PFSK-1 (cell line): ENCODE data around the gene ABCF3.
A peak's percentile ranks its signal among the peaks of the same experiment; 100 is the strongest.

Source experiments
- FOXP2 ChIP-seq: optimal IDR thresholded peaks from 2 replicates; pipeline ENCODE3; 2011; ENCODE audit warnings: borderline replicate concordance, control low read depth, inconsistent platforms; ENCODE audit not compliant: insufficient read depth; ENCODE audit errors: extremely low read length, extremely low read depth
- POLR2AphosphoS5 ChIP-seq: IDR thresholded peaks from 2 replicates; pipeline ENCODE4 v1.6.1; 2012; ENCODE audit warnings: low read depth, mild to moderate bottlenecking, control low read depth, low read length, moderate library complexity
- REST ChIP-seq, 2 experiments: IDR thresholded peaks; 2 replicates each; pipeline versions ENCODE4 v1.6.1 to v1.8.0; 2011 to 2012; ENCODE audit warnings: low read depth in 2 of 2, low read length in 2 of 2, control low read depth in 1 of 2, inconsistent platforms in 1 of 2, mild to moderate bottlenecking in 1 of 2, moderate library complexity in 1 of 2; ENCODE audit not compliant: insufficient read depth in 1 of 2
- SIN3A ChIP-seq: IDR thresholded peaks from 2 replicates; pipeline ENCODE4 v1.6.1; 2012; ENCODE audit warnings: mild to moderate bottlenecking, low read length, moderate library complexity, borderline replicate concordance; ENCODE audit not compliant: insufficient read depth
- TAF1 ChIP-seq: IDR thresholded peaks from 2 replicates; pipeline ENCODE4 v1.6.1; 2012; ENCODE audit warnings: low read length, control low read depth, borderline replicate concordance; ENCODE audit not compliant: insufficient read depth

ABCF3 gene

GRCh38 chr3:184239221-184239620, 53.2 kb downstream of the ABCF3 start:
- no peak for TF ChIP-seq REST (IDR thresholded peaks at IDR 0.05; ENCODE audit: insufficient read depth in 1 of 2, low read depth in 2 of 2, low read length in 2 of 2)
- no peak for TF ChIP-seq FOXP2
- TF ChIP-seq POLR2AphosphoS5 = no peak
- TF ChIP-seq TAF1 = no peak
- no peak for TF ChIP-seq SIN3A

- TF ChIP-seq FOXP2 (no peak), TAF1 (no peak), REST (IDR thresholded peaks at IDR 0.05; ENCODE audit: insufficient read depth in 1 of 2, low read depth in 2 of 2, low read length in 2 of 2) (no peak), SIN3A (no peak), POLR2AphosphoS5 (no peak)
These were observed 53.7 kb downstream of the ABCF3 start for GRCh38 chr3:184239708-184240107.

DNA sequence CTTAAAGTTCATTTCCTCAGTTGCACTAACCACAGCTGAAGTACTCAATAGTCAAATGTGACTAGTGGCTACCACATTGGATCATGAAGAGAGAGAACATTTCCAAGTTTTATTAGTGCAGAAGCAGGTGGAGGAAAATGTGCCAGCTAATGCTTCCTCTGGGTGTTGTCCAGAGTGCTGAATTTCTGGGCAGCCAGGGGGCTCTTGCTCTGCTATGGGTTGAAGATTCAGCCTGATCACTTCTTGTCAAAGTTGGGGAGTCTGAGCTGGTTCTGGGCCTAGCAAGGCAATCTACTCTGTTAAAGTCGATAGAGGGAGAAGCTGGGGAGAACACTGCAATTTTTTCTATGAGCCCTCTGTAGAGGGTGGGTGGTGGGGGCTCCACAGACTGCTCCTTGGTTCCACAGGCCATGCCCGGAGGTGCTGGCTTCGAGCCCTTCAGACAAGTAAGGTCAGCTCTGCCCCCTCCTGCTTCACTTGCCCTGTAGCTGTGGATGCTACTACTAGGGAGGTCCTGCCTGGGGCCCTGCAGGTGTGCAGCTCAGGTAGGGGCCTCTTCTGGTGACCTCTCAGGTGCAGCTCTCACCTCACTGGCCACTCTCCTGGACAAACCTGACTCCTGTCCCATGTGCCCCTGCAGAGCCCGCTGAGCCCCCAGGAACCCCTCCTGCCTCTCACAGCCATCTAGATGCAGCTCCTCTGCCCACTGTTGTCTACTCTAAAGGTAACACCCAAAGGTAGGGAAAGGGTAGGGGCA, 54.6 kb downstream of the ABCF3 start:
- TF ChIP-seq POLR2AphosphoS5 (no peak), REST (IDR thresholded peaks at IDR 0.05; ENCODE audit: insufficient read depth in 1 of 2, low read depth in 2 of 2, low read length in 2 of 2) (peak; percentile 86 to 95)

DNA sequence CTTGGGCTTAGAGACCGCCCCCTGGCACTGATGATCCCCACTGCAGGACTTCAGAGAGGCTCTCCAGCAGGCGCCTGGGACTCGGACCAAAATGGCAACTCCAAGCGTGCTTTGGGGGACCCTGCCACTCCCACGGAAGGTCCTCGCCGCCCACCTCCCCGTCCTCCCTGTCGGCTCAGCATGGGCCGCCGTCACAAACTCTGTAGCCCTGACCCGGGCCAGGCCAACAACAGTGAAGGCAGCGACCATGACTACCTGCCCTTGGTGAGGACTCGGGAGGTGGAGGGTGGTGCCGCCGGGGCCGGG, 55.1 kb downstream of the ABCF3 start:
- TF ChIP-seq REST (IDR thresholded peaks at IDR 0.05; ENCODE audit: insufficient read depth in 1 of 2, low read depth in 2 of 2, low read length in 2 of 2) = no peak
- TF ChIP-seq TAF1 = no peak
- no peak for TF ChIP-seq SIN3A
- no peak for TF ChIP-seq POLR2AphosphoS5
- TF ChIP-seq FOXP2 = no peak
